Measurements from ENCODE around the gene SLC35E1. TPM values are rescaled to one million over a fixed set of nuclear protein-coding genes. Genes with fewer than 3 reads are reported as not detected.

SLC35E1 gene
- total RNA-seq, 6 experiments from 2014 or later: 17.2 to 27.4 (median 20.1) TPM

- no peak overlapping the region for H3K27ac ChIP-seq
- intact Hi-C loops (cut with DNase I): no loop called here
- no peaks in the 10 kb centered on the region for H3K36me3 ChIP-seq
- 82% methylated on average over 4 of the region's 11 CpGs for WGBS (ENCODE audit: insufficient coverage, low coverage, low lambda C conversion rate, missing lambda C conversion rate)
- no peak overlapping the region for H3K4me3 ChIP-seq
- TF ChIP-seq CTCF (IDR thresholded peaks at IDR 0.05) (no peak), POLR2A (IDR thresholded peaks at IDR 0.05) (no peak)
- no peaks in the 10 kb centered on the region for H3K27me3 ChIP-seq
- ATAC-seq (no peak), DNase-seq (no peak)
- peaks cover 0 to 12% (median 0%) of the 10 kb centered on the region in 4 donors for H3K4me1 ChIP-seq
- H3K9me3 ChIP-seq: no peaks in the 10 kb centered on the region
Measured at GRCh38 chr19:16588824-16589577, 16.8 kb upstream of the SLC35E1 start.

GRCh38 chr19:16587833-16588823, 15.9 kb upstream of the SLC35E1 start:
- intact Hi-C loops (cut with DNase I): no loop called here
- no peaks in the 10 kb centered on the region for H3K36me3 ChIP-seq
- no peak overlapping the region for H3K27ac ChIP-seq
- peaks cover 0 to 15% (median 0%) of the 10 kb centered on the region in 4 donors for H3K4me1 ChIP-seq
- H3K4me3 ChIP-seq: no peak overlapping the region
- 39% methylated on average over 12 of the region's 26 CpGs for WGBS (ENCODE audit: insufficient coverage, low coverage, low lambda C conversion rate, missing lambda C conversion rate)
- H3K27me3 ChIP-seq: no peaks in the 10 kb centered on the region
- ATAC-seq: peak; percentile 12 to 37 (median 16)
- no peaks in the 10 kb centered on the region for H3K9me3 ChIP-seq
- DNase-seq: no peak
- TF ChIP-seq CTCF (IDR thresholded peaks at IDR 0.05): no peak
- no peak for TF ChIP-seq POLR2A (IDR thresholded peaks at IDR 0.05)

- DNase-seq (peak in 1 of 3 donors; percentile 48), ATAC-seq (no peak)
- Histone ChIP-seq H3K4me3 (no peak overlapping the region), H3K27me3 (no peaks in the 10 kb centered on the region), H3K4me1 (peaks cover 0 to 18% (median 0%) of the 10 kb centered on the region in 4 donors), H3K27ac (no peak overlapping the region), H3K36me3 (no peaks in the 10 kb centered on the region), H3K9me3 (no peaks in the 10 kb centered on the region)
- 47% methylated on average over 13 of the region's 20 CpGs for WGBS (ENCODE audit: insufficient coverage, low coverage, low lambda C conversion rate, missing lambda C conversion rate)
- intact Hi-C loops (cut with DNase I): no loop called here
- no peak for TF ChIP-seq POLR2A (IDR thresholded peaks at IDR 0.05)
- TF ChIP-seq CTCF (IDR thresholded peaks at IDR 0.05): no peak
Measured at GRCh38 chr19:16586991-16587832, 15.0 kb upstream of the SLC35E1 start.

GRCh38 chr19:16586477-16586871, 14.3 kb upstream of the SLC35E1 start:
- Histone ChIP-seq H3K27me3 (no peaks in the 10 kb centered on the region), H3K36me3 (no peaks in the 10 kb centered on the region), H3K4me3 (no peak overlapping the region), H3K27ac (no peak overlapping the region), H3K4me1 (peaks cover 0 to 26% (median 3%) of the 10 kb centered on the region in 4 donors), H3K9me3 (no peaks in the 10 kb centered on the region)
- DNase-seq (no peak), ATAC-seq (no peak)
- 90% methylated on average over 2 of the region's 9 CpGs for WGBS (ENCODE audit: insufficient coverage, low coverage, low lambda C conversion rate, missing lambda C conversion rate)
- TF ChIP-seq CTCF (IDR thresholded peaks at IDR 0.05) (no peak), POLR2A (IDR thresholded peaks at IDR 0.05) (no peak)
- intact Hi-C loops (cut with DNase I): no loop called here

Data from right lobe of liver (tissue), 6 donors.